Left lung (tissue), 10 donors: ENCODE measurements around the gene IL11. TPM values are rescaled to one million over a fixed set of nuclear protein-coding genes. Genes with fewer than 3 reads are reported as not detected.
"Not testable (repeated sequence)": the region's sequence is repeated elsewhere in the genome, so short reads cannot be mapped to it uniquely, and the experiment has no call there.

ENCODE experiments used
- ATAC-seq: fragments of 200-7000 bp; cut with Tn5 transposase; one replicate; pipeline ENCODE4 v1.9.1; 2020; ENCODE audit warnings: moderate library complexity
- DNase-seq, 4 donors: peaks; one replicate each; pipeline ENCODE4 v3.0.0-alpha.2; 2013 to 2020
- H3K27ac ChIP-seq, 2 donors: fragments of 200-600 bp; sonication (generic) in 1 of 2; one replicate each; pipeline versions ENCODE4 v1.5.0 to v1.8.0; 2020 to 2021
- H3K27me3 ChIP-seq, 2 donors: fragments of 200-600 bp; sonication (generic) in 1 of 2; one replicate each; pipeline versions ENCODE4 v1.5.0 to v1.8.0; 2020 to 2021
- H3K36me3 ChIP-seq, 2 donors: fragments of 200-600 bp; sonication (generic) in 1 of 2; one replicate each; pipeline versions ENCODE4 v1.5.0 to v1.8.0; 2020 to 2021
- H3K4me1 ChIP-seq, 2 donors: fragments of 200-600 bp; one replicate each; pipeline ENCODE4 v1.8.0; 2021
- H3K4me3 ChIP-seq, 2 donors: fragments of 200-600 bp; sonication (generic) in 1 of 2; one replicate each; pipeline versions ENCODE4 v1.5.0 to v1.8.0; 2020 to 2021; ENCODE audit warnings: mild to moderate bottlenecking in 1 of 2
- H3K9me3 ChIP-seq, 2 donors: fragments of 200-600 bp; sonication (generic) in 1 of 2; one replicate each; pipeline versions ENCODE4 v1.5.0 to v1.8.0; 2020 to 2021
- CTCF ChIP-seq, 2 donors: fragments of 200-600 bp; sonication (generic) in 1 of 2; IDR thresholded peaks; one replicate each; pipeline versions ENCODE4 v1.5.0 to v1.8.0; 2021; ENCODE audit warnings: antibody characterized with exemption in 2 of 2
- intact Hi-C, 2 donors: fragments of 100-400 bp; cut with DNase I; formaldehyde crosslinking; loops; one replicate each; pipeline versions ENCODE4 v1.11.2 to v1.14.2; 2022
- polyA plus RNA-seq, 6 donors: library from polyadenylated mRNA; unstranded; fragments of 120-200 nt; gene quantifications; one replicate each; pipeline ENCODE4 v1.2.1, GENCODE V29; 2013; ENCODE audit not compliant: insufficient read length in 6 of 6
- total RNA-seq, 2 donors: library from RNA; stranded (reverse); fragmentation: NEBNext Ultra II Directional; extraction: Animal tissue kit (Norgen Biotek cat#: 25700); gene quantifications; one replicate each; pipeline ENCODE4 v1.2.1, GENCODE V29; 2021
- donor health status: DM: no; HTN: yes; CAD: no.
- donor health status: DM: no; HTN: no; CAD: no.

Gene IL11
- total and polyA plus RNA-seq, 8 donors: 0.10 to 0.90 (median 0.42) TPM

GRCh38 chr19:55406091-55406825 lies 36.0 kb upstream of the IL11 start:
- no peak for ATAC-seq
- no peaks in the 10 kb centered on the region for H3K27me3 ChIP-seq
- TF ChIP-seq CTCF (IDR thresholded peaks at IDR 0.05): no peak
- H3K4me1 ChIP-seq: peaks cover 8 to 24% of the 10 kb centered on the region in 2 donors
- H3K36me3 ChIP-seq: peaks cover 0 to 46% of the 10 kb centered on the region in 2 donors
- intact Hi-C loops: no loop called here
- H3K9me3 ChIP-seq: no peaks in the 10 kb centered on the region
- no peak overlapping the region for H3K27ac ChIP-seq
- H3K4me3 ChIP-seq: peak overlapping the region; percentile 84 to 97
- peak in 1 of 4 donors; percentile 2 for DNase-seq

- intact Hi-C loops: no loop called here
- no peak for TF ChIP-seq CTCF (IDR thresholded peaks at IDR 0.05)
These were observed 35.4 kb upstream of the IL11 start for GRCh38 chr19:55405638-55406037.

GRCh38 chr19:55402509-55402908 lies 32.2 kb upstream of the IL11 start:
- DNase-seq (no peak), ATAC-seq (no peak)
- H3K27me3 ChIP-seq: no peaks in the 10 kb centered on the region
- H3K4me3 ChIP-seq: no peak overlapping the region
- H3K27ac ChIP-seq: no peak overlapping the region
- peaks cover 8 to 35% of the 10 kb centered on the region in 2 donors for H3K4me1 ChIP-seq
- no peak for TF ChIP-seq CTCF (IDR thresholded peaks at IDR 0.05)
- H3K9me3 ChIP-seq: no peaks in the 10 kb centered on the region
- intact Hi-C loops: no loop called here
- peaks cover 0 to 57% of the 10 kb centered on the region in 2 donors for H3K36me3 ChIP-seq

More at GRCh38 chr19:55405638-55406037, 35.4 kb upstream of the IL11 start:
- Histone ChIP-seq H3K4me3 (no peak overlapping the region), H3K36me3 (peaks cover 0 to 52% of the 10 kb centered on the region in 2 donors), H3K27ac (no peak overlapping the region), H3K27me3 (no peaks in the 10 kb centered on the region), H3K4me1 (peaks cover 8 to 24% of the 10 kb centered on the region in 2 donors), H3K9me3 (no peaks in the 10 kb centered on the region)
- DNase-seq: no peak
- ATAC-seq: no peak

GRCh38 chr19:55401390-55401789 lies 31.1 kb upstream of the IL11 start:
- H3K27me3 ChIP-seq, H3K4me3 ChIP-seq, H3K27ac ChIP-seq, ATAC-seq, H3K9me3 ChIP-seq, intact Hi-C loops, DNase-seq: not testable (repeated sequence)
- H3K36me3 ChIP-seq: peaks cover 0 to 57% of the 10 kb centered on the region in 2 donors
- H3K4me1 ChIP-seq: peaks cover 2 to 28% of the 10 kb centered on the region in 2 donors

- H3K36me3 ChIP-seq: peaks cover 0 to 50% of the 10 kb centered on the region in 2 donors
- H3K27ac ChIP-seq: no peak overlapping the region
- TF ChIP-seq CTCF (IDR thresholded peaks at IDR 0.05): no peak
- no peaks in the 10 kb centered on the region for H3K9me3 ChIP-seq
- ATAC-seq: no peak
- no peak overlapping the region for H3K4me3 ChIP-seq
- H3K27me3 ChIP-seq: no peaks in the 10 kb centered on the region
- peaks cover 0 to 19% of the 10 kb centered on the region in 2 donors for H3K4me1 ChIP-seq
- intact Hi-C loops: no loop called here
- DNase-seq: no peak
These were observed 30.2 kb upstream of the IL11 start for GRCh38 chr19:55400281-55401087.
